ENCODE measurements around the gene MAP3K5. TPM values are rescaled to one million over a fixed set of nuclear protein-coding genes. Genes with fewer than 3 reads are reported as not detected.

The MAP3K5 gene
- total RNA-seq, 1 donor from 2014 or later: 6.8 TPM

DNA sequence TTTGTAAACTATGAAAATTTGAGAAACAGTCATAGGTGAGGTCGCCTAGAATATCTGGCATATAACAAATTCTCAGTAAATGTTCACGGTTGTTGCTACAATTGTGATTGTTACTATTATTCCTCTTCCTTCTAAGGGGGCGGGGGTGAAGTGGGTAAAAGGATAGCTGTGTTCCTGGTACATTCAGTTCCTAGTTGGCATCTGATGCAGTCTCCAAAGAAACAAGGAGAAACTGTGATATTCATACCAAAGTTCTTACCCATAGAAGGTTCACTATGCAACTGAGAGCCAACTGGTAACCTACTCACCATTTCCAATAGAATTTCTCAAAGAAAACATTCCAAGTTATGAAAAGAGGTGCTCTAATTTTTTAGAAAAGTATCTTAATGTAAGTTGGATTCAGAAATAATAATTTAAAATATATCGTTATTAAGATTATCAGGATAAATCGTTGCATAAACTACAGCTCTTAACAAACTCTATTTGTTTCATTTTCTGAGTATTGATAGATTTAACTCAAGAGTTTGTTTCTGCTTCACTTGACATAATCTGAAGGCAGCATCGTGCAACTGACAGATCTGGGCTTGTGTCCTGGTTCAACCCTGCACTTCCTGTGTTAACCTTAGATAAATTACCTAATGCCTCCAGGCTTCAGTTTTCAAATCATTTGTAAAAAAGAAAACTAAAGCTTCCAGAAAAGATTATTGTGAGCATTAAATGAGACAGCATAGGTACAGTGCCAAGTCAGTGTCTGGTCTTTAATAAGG, 228.7 kb downstream of the MAP3K5 start:
- Histone ChIP-seq H3K4me1 (ENCODE audit: control insufficient read depth in 3 of 3, insufficient read depth in 3 of 3, low read length in 3 of 3) (no peaks in the 10 kb centered on the region), H3K27me3 (ENCODE audit: control insufficient read depth in 3 of 3, insufficient read depth in 3 of 3, low read length in 3 of 3) (no peaks in the 10 kb centered on the region), H3K4me3 (ENCODE audit: low read length in 3 of 3) (no peak overlapping the region), H3K36me3 (ENCODE audit: control insufficient read depth in 3 of 3, insufficient read depth in 3 of 3, low read length in 3 of 3) (peaks cover 0 to 11% (median 4%) of the 10 kb centered on the region in 3 donors), H3K27ac (ENCODE audit: low read depth, low read length) (no peak overlapping the region), H3K9ac (ENCODE audit: low read depth in 1 of 3, low read length in 3 of 3) (no peak overlapping the region), H3K9me3 (ENCODE audit: control insufficient read depth in 3 of 3, low read length in 3 of 3) (no peaks in the 10 kb centered on the region)

- peaks cover 0 to 7% (median 0%) of the 10 kb centered on the region in 3 donors for H3K36me3 ChIP-seq (ENCODE audit: control insufficient read depth in 3 of 3, insufficient read depth in 3 of 3, low read length in 3 of 3)
Measured at GRCh38 chr6:136562211-136562610, 230.1 kb downstream of the MAP3K5 start.

GRCh38 chr6:136553166-136553787, 239.0 kb downstream of the MAP3K5 start:
- no peak overlapping the region for H3K4me3 ChIP-seq (ENCODE audit: low read length in 3 of 3)
- peaks cover 6 to 7% (median 6%) of the 10 kb centered on the region in 3 donors for H3K4me1 ChIP-seq (ENCODE audit: control insufficient read depth in 3 of 3, insufficient read depth in 3 of 3, low read length in 3 of 3)
- H3K27ac ChIP-seq (ENCODE audit: low read depth, low read length): no peak overlapping the region
- H3K36me3 ChIP-seq (ENCODE audit: control insufficient read depth in 3 of 3, insufficient read depth in 3 of 3, low read length in 3 of 3): peaks cover 0 to 3% (median 0%) of the 10 kb centered on the region in 3 donors
- no peaks in the 10 kb centered on the region for H3K9me3 ChIP-seq (ENCODE audit: control insufficient read depth in 3 of 3, low read length in 3 of 3)
- peaks cover 6 to 40% (median 36%) of the 10 kb centered on the region in 3 donors for H3K27me3 ChIP-seq (ENCODE audit: control insufficient read depth in 3 of 3, insufficient read depth in 3 of 3, low read length in 3 of 3)
- H3K9ac ChIP-seq (ENCODE audit: low read depth in 1 of 3, low read length in 3 of 3): no peak overlapping the region

More at GRCh38 chr6:136562211-136562610, 230.1 kb downstream of the MAP3K5 start:
- Histone ChIP-seq H3K4me1 (ENCODE audit: control insufficient read depth in 3 of 3, insufficient read depth in 3 of 3, low read length in 3 of 3) (no peaks in the 10 kb centered on the region), H3K27me3 (ENCODE audit: control insufficient read depth in 3 of 3, insufficient read depth in 3 of 3, low read length in 3 of 3) (no peaks in the 10 kb centered on the region), H3K9ac (ENCODE audit: low read depth in 1 of 3, low read length in 3 of 3) (no peak overlapping the region), H3K27ac (ENCODE audit: low read depth, low read length) (no peak overlapping the region), H3K9me3 (ENCODE audit: control insufficient read depth in 3 of 3, low read length in 3 of 3) (no peaks in the 10 kb centered on the region), H3K4me3 (ENCODE audit: low read length in 3 of 3) (no peak overlapping the region)

DNA sequence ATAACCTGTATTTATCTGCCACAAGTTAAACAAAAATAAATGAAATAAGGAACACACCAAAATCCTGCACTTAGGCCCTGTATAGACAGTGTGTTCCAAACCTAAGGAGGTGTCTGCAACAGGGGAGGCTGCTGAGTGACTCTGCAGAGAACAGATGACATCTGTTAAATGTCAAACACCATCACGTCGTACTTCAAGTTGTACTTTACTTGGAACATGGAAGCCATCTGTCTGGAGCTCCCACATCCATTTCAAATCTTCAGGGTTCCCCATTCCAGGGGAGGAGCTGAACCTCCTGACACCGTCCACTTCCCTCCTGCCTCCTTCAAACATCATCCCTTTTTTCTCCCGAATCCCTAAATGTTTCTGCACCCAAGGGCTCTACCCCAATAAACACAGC, 240.2 kb downstream of the MAP3K5 start:
- no peak overlapping the region for H3K4me3 ChIP-seq (ENCODE audit: low read length in 3 of 3)
- H3K4me1 ChIP-seq (ENCODE audit: control insufficient read depth in 3 of 3, insufficient read depth in 3 of 3, low read length in 3 of 3): peaks cover 6 to 7% (median 6%) of the 10 kb centered on the region in 3 donors
- H3K27me3 ChIP-seq (ENCODE audit: control insufficient read depth in 3 of 3, insufficient read depth in 3 of 3, low read length in 3 of 3): peaks cover 6 to 41% (median 36%) of the 10 kb centered on the region in 3 donors
- H3K9ac ChIP-seq (ENCODE audit: low read depth in 1 of 3, low read length in 3 of 3): no peak overlapping the region
- peaks cover 0 to 3% (median 0%) of the 10 kb centered on the region in 3 donors for H3K36me3 ChIP-seq (ENCODE audit: control insufficient read depth in 3 of 3, insufficient read depth in 3 of 3, low read length in 3 of 3)
- H3K27ac ChIP-seq (ENCODE audit: low read depth, low read length): no peak overlapping the region
- no peaks in the 10 kb centered on the region for H3K9me3 ChIP-seq (ENCODE audit: control insufficient read depth in 3 of 3, low read length in 3 of 3)

- Histone ChIP-seq H3K27me3 (ENCODE audit: control insufficient read depth in 3 of 3, insufficient read depth in 3 of 3, low read length in 3 of 3) (peaks cover 6 to 45% (median 36%) of the 10 kb centered on the region in 3 donors), H3K4me1 (ENCODE audit: control insufficient read depth in 3 of 3, insufficient read depth in 3 of 3, low read length in 3 of 3) (peaks cover 6 to 7% (median 6%) of the 10 kb centered on the region in 3 donors), H3K27ac (ENCODE audit: low read depth, low read length) (no peak overlapping the region), H3K9me3 (ENCODE audit: control insufficient read depth in 3 of 3, low read length in 3 of 3) (no peaks in the 10 kb centered on the region), H3K4me3 (ENCODE audit: low read length in 3 of 3) (no peak overlapping the region), H3K36me3 (ENCODE audit: control insufficient read depth in 3 of 3, insufficient read depth in 3 of 3, low read length in 3 of 3) (no peaks in the 10 kb centered on the region), H3K9ac (ENCODE audit: low read depth in 1 of 3, low read length in 3 of 3) (no peak overlapping the region)
Measured at GRCh38 chr6:136551103-136551502, 241.2 kb downstream of the MAP3K5 start.

DNA sequence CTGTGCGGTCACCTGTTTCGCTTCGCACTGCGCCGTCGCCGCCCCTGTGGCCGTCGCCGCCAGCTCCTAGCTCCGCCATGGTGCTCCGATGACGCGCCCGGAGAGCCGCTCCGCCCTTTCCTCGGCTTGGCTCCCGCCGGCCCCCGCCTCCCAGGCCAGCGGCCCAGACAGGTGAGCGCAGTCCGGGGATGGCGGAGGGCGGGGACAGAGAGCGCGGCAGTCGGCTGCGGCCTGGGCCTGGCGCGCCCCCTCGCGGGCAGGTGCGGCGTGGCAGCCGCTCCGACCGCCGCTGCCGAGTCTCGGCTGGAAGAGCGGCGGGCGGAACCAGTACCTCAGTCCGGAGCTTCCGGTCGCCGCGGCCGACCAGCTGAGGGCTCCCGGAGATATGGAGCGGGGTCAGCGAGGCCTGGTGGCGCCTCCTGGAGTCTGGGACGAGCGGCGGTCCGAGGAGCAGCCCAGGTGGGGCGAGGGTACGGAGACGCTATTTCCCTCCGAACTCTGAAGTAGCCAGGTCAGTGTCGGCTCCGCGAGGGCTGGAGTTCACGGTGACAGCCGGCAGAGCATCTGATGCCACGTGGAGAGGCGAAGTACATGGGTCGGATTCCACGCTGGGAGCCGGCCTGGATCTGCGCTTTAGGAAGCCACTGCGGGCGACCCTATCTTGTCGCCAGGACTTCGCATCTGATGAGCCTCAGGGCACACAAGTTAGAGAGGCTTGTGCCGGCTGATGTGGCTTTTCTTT, 241.8 kb downstream of the MAP3K5 start, which contains the start of gene MAP7:
Gene MAP7 (minus strand): TSS at position 93 of the 742 bp plus-strand sequence. CDS start 14 bp downstream, at position 79.
- H3K4me1 ChIP-seq (ENCODE audit: control insufficient read depth in 3 of 3, insufficient read depth in 3 of 3, low read length in 3 of 3): peaks cover 6 to 7% (median 6%) of the 10 kb centered on the region in 3 donors
- no peaks in the 10 kb centered on the region for H3K9me3 ChIP-seq (ENCODE audit: control insufficient read depth in 3 of 3, low read length in 3 of 3)
- H3K27me3 ChIP-seq (ENCODE audit: control insufficient read depth in 3 of 3, insufficient read depth in 3 of 3, low read length in 3 of 3): peaks cover 6 to 45% (median 36%) of the 10 kb centered on the region in 3 donors
- H3K4me3 ChIP-seq (ENCODE audit: low read length in 3 of 3): peak within 1 kb of the TSS; percentile 55 to 77 (median 72)
- H3K36me3 ChIP-seq (ENCODE audit: control insufficient read depth in 3 of 3, insufficient read depth in 3 of 3, low read length in 3 of 3): no peaks in the 10 kb centered on the region
- H3K9ac ChIP-seq (ENCODE audit: low read depth in 1 of 3, low read length in 3 of 3): peak within 1 kb of the TSS in 2 of 3 donors; percentile 25 to 47
- H3K27ac ChIP-seq (ENCODE audit: low read depth, low read length): no peak within 1 kb of the TSS

DNA sequence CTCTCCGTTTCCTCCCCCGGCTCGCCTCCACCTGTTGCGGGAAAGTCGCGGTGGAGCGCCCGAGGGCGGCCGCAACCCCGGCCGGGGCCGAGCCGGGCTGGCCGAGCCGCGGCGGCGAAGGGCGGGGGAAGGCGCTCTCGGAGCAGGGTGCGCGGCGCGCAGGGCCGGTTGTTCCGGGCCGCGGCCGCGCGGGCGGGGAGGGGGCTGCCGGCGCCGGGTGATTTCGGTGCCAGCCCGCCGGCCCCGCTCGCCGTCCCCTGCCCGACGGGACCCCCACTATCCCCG, 242.3 kb downstream of the MAP3K5 start:
- Histone ChIP-seq H3K27ac (ENCODE audit: low read depth, low read length) (no peak overlapping the region), H3K36me3 (ENCODE audit: control insufficient read depth in 3 of 3, insufficient read depth in 3 of 3, low read length in 3 of 3) (no peaks in the 10 kb centered on the region), H3K9me3 (ENCODE audit: control insufficient read depth in 3 of 3, low read length in 3 of 3) (no peaks in the 10 kb centered on the region), H3K27me3 (ENCODE audit: control insufficient read depth in 3 of 3, insufficient read depth in 3 of 3, low read length in 3 of 3) (peaks cover 6 to 41% (median 36%) of the 10 kb centered on the region in 3 donors), H3K4me1 (ENCODE audit: control insufficient read depth in 3 of 3, insufficient read depth in 3 of 3, low read length in 3 of 3) (peaks cover 6 to 7% (median 6%) of the 10 kb centered on the region in 3 donors), H3K9ac (ENCODE audit: low read depth in 1 of 3, low read length in 3 of 3) (peak overlapping the region in 2 of 3 donors; percentile 25 to 47), H3K4me3 (ENCODE audit: low read length in 3 of 3) (peak overlapping the region; percentile 55 to 77 (median 72))

- Histone ChIP-seq H3K27ac (ENCODE audit: low read depth, low read length) (no peak overlapping the region), H3K36me3 (ENCODE audit: control insufficient read depth in 3 of 3, insufficient read depth in 3 of 3, low read length in 3 of 3) (no peaks in the 10 kb centered on the region), H3K4me3 (ENCODE audit: low read length in 3 of 3) (peak overlapping the region; percentile 42 to 56 (median 55)), H3K27me3 (ENCODE audit: control insufficient read depth in 3 of 3, insufficient read depth in 3 of 3, low read length in 3 of 3) (peaks cover 6 to 40% (median 36%) of the 10 kb centered on the region in 3 donors), H3K9me3 (ENCODE audit: control insufficient read depth in 3 of 3, low read length in 3 of 3) (no peaks in the 10 kb centered on the region), H3K9ac (ENCODE audit: low read depth in 1 of 3, low read length in 3 of 3) (peak overlapping the region in 2 of 3 donors; percentile 25 to 47), H3K4me1 (ENCODE audit: control insufficient read depth in 3 of 3, insufficient read depth in 3 of 3, low read length in 3 of 3) (peaks cover 6 to 7% (median 6%) of the 10 kb centered on the region in 3 donors)
Measured at GRCh38 chr6:136549300-136550044, 242.8 kb downstream of the MAP3K5 start.

DNA sequence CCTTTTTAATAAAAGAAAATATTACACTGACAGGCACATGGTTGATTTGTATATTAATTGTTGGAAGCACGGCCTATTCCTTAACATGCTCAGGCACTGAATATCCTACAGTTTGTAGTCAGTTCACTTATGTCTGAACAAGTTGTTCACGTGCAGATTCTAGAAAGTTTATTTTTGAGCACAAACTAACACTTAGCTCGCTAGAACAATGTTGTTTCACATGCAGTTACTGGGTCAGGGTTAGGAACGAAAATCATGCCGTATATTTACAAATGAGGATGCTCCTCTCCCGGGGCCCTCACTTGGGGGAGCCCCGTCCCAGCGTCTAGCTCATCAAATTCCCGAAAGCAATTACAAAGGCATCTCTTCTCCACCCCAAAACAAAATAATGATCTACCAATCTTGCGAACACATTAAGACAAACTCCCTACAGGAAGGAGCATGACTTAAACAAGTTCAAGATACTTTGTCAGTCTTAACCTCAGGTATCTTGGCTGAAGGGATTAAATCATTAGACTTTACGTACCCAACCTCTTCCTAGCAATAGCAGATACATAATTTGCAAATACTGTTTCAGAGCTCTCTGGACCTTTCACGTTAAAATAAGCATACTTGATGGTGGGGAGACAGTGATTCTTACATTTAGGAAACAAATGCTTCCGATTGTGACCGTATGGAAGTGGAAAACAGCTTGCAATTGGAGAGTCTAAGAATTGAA, 243.5 kb downstream of the MAP3K5 start:
- no peak overlapping the region for H3K4me3 ChIP-seq (ENCODE audit: low read length in 3 of 3)
- H3K4me1 ChIP-seq (ENCODE audit: control insufficient read depth in 3 of 3, insufficient read depth in 3 of 3, low read length in 3 of 3): peaks cover 6 to 7% (median 6%) of the 10 kb centered on the region in 3 donors
- no peaks in the 10 kb centered on the region for H3K36me3 ChIP-seq (ENCODE audit: control insufficient read depth in 3 of 3, insufficient read depth in 3 of 3, low read length in 3 of 3)
- no peaks in the 10 kb centered on the region for H3K9me3 ChIP-seq (ENCODE audit: control insufficient read depth in 3 of 3, low read length in 3 of 3)
- peaks cover 6 to 40% (median 36%) of the 10 kb centered on the region in 3 donors for H3K27me3 ChIP-seq (ENCODE audit: control insufficient read depth in 3 of 3, insufficient read depth in 3 of 3, low read length in 3 of 3)
- no peak overlapping the region for H3K9ac ChIP-seq (ENCODE audit: low read depth in 1 of 3, low read length in 3 of 3)
- H3K27ac ChIP-seq (ENCODE audit: low read depth, low read length): no peak overlapping the region
